K562 (cell line): Measurements from ENCODE around the gene INVS. TPM values are rescaled to one million over a fixed set of nuclear protein-coding genes. Genes with fewer than 3 reads are reported as not detected.

ENCODE experiments used
- ATAC-seq: fragments of 200-7000 bp; cut with Tn5 transposase; 3 replicates; pipeline ENCODE4 v1.9.1; 2020; ENCODE audit warnings: moderate library complexity
- BruUV-seq: library from RNA; stranded (reverse); fragments of 400-500 nt; replicated peaks from 2 replicates; lab custom pipeline; 2021; lab: Mats Ljungman, UMichigan
- CTCF ChIA-PET: fragments of 300-600 bp; formaldehyde crosslinking; extraction: SDS; loops from one replicate; lab custom pipeline; 2021; ENCODE audit warnings: low intra/inter-chr PET ratio; lab: Yijun Ruan, JAX
- POLR2A ChIA-PET: fragments of 300-600, 350-650 bp; sonication (Branson Sonifier 250); formaldehyde crosslinking; extraction: SDS; loops from one replicate; lab custom pipeline; 2021; ENCODE audit warnings: antibody characterized with exemption, inconsistent platforms; lab: Yijun Ruan, JAX
- DNase-seq, 4 experiments: peaks; one replicate each; pipeline versions ENCODE4 v3.0.0 to v3.0.0-alpha.2; 2011 to 2018; ENCODE audit warnings: low spot score in 3 of 4, mixed read lengths in 3 of 4; ENCODE audit errors: extremely low read depth in 1 of 4
- FAIRE-seq: peaks from 2 replicates; lab custom pipeline; 2011; peaks lifted over from hg19 to GRCh38; lab: Jason Lieb, UNC
- H2AFZ ChIP-seq: 2 replicates; pipeline ENCODE4 v1.6.0; 2011; ENCODE audit warnings: low read depth, low read length, control low read depth, inconsistent platforms
- H3K27ac ChIP-seq: fragments of 200-600 bp; 3 replicates; pipeline ENCODE4 v1.8.0; 2011; ENCODE audit warnings: low read depth, mild to moderate bottlenecking, control low read depth, inconsistent platforms, low read length, moderate library complexity, mixed read lengths; ENCODE audit errors: extremely low read depth
- H3K27me3 ChIP-seq, 2 experiments: fragments of 300-600 bp in 1 of 2; 2 replicates in 1 of 2; 3 replicates in 1 of 2; pipeline versions ENCODE4 v1.6.0 to v1.8.0; 2011; ENCODE audit warnings: inconsistent platforms in 2 of 2, low read length in 2 of 2, mild to moderate bottlenecking in 1 of 2, mixed read lengths in 1 of 2, moderate library complexity in 1 of 2; ENCODE audit not compliant: control insufficient read depth in 2 of 2, insufficient read depth in 2 of 2
- H3K36me3 ChIP-seq: fragments of 300-600 bp; 3 replicates; pipeline ENCODE4 v1.8.0; 2011; ENCODE audit warnings: mild to moderate bottlenecking, low read length, inconsistent platforms; ENCODE audit not compliant: control insufficient read depth, insufficient read depth
- H3K4me1 ChIP-seq, 2 experiments: fragments of 200-600 bp in 1 of 2; replicated peaks in 1 of 2; 2 replicates in 1 of 2; 3 replicates in 1 of 2; pipeline versions ENCODE4 v1.5.1 to v1.8.0; 2011; ENCODE audit warnings: inconsistent platforms in 2 of 2, low read length in 2 of 2, mild to moderate bottlenecking in 1 of 2, mixed read lengths in 1 of 2, moderate library complexity in 1 of 2; ENCODE audit not compliant: control insufficient read depth in 2 of 2, insufficient read depth in 2 of 2
- H3K4me2 ChIP-seq: 2 replicates; pipeline ENCODE4 v1.6.1; 2011; ENCODE audit warnings: low read length, control low read depth, inconsistent platforms, mixed read lengths; ENCODE audit not compliant: insufficient read depth
- H3K4me3 ChIP-seq: fragments of 200-600 bp; sonication (generic), shearing (Covaris generic); 2 replicates; pipeline ENCODE4 v1.5.1; 2016; ENCODE audit warnings: control low read depth, inconsistent platforms
- H3K79me2 ChIP-seq: fragments of 200-600 bp; 3 replicates; pipeline ENCODE4 v1.8.0; 2011; ENCODE audit warnings: low read length, inconsistent platforms; ENCODE audit not compliant: control insufficient read depth, insufficient read depth
- H3K9ac ChIP-seq, 2 experiments: 2 replicates each; pipeline versions ENCODE4 v1.6.0 to v1.6.1; 2011; ENCODE audit warnings: low read depth in 2 of 2, low read length in 2 of 2, control low read depth in 1 of 2, inconsistent platforms in 1 of 2, mild to moderate bottlenecking in 1 of 2, mixed read lengths in 1 of 2; ENCODE audit not compliant: insufficient read depth in 1 of 2
- H3K9me1 ChIP-seq: one replicate; pipeline ENCODE4 v1.6.0; 2011; ENCODE audit warnings: inconsistent platforms, mild to moderate bottlenecking, low read length, moderate library complexity; ENCODE audit not compliant: control insufficient read depth, insufficient read depth
- H3K9me3 ChIP-seq: replicated peaks from 2 replicates; pipeline ENCODE4 v1.5.1; 2011; ENCODE audit warnings: low read depth, low read length, inconsistent platforms; ENCODE audit not compliant: control insufficient read depth, insufficient read depth
- H4K20me1 ChIP-seq: replicated peaks from 2 replicates; pipeline ENCODE4 v1.6.1; 2011; ENCODE audit warnings: low read length, inconsistent platforms, mixed read lengths; ENCODE audit not compliant: control insufficient read depth, insufficient read depth
- MEF2D ChIP-seq: conservative IDR thresholded peaks from 2 replicates; pipeline ENCODE4 v1.6.1; 2016; ENCODE audit warnings: low read depth, missing genetic modification characterization, missing compliant biosample characterization
- NFYB ChIP-seq: IDR thresholded peaks from 2 replicates; pipeline ENCODE4 v1.6.1; 2011; ENCODE audit warnings: mild to moderate bottlenecking, moderate library complexity; ENCODE audit not compliant: insufficient read length; ENCODE audit errors: extremely low read depth
- PRPF4 ChIP-seq: fragments of 200-400 bp; formaldehyde crosslinking; IDR thresholded peaks from one replicate; pipeline ENCODE4 v1.6.1; 2017; ENCODE audit warnings: low read length, low read depth, mild to moderate bottlenecking; ENCODE audit not compliant: insufficient read depth, poor library complexity, severe bottlenecking
- SRSF7 ChIP-seq: fragments of 200-400 bp; formaldehyde crosslinking; optimal IDR thresholded peaks from 2 replicates; pipeline ENCODE3; 2017; ENCODE audit warnings: mild to moderate bottlenecking, low read depth, low read length
- TFAM ChIP-seq: fragments of 250-450 bp; sonication (Bioruptor Pico); conservative IDR thresholded peaks from 2 replicates; pipeline ENCODE4 v1.5.0; 2021; ENCODE audit warnings: mild to moderate bottlenecking, moderate library complexity
- WGBS: fragments of 100-300 bp; shearing (Covaris generic); methylation state at CpG from one replicate; pipeline ENCODE4 v1.1.6; 2016; ENCODE audit warnings: low coverage, mixed read lengths; ENCODE audit not compliant: insufficient coverage; ENCODE audit errors: missing lambda C conversion rate; 5-methylcytosine and 5-hydroxymethylcytosine counted together
- in situ Hi-C: fragments of 300-500 bp; cut with MboI; formaldehyde crosslinking; loops from 4 replicates; pipeline ENCODE4 v1.15.0; 2018; ENCODE audit warnings: inconsistent platforms, mixed read lengths
- intact Hi-C: fragments of 100-400 bp; cut with micrococcal nuclease; formaldehyde crosslinking; loops from 2 replicates; pipeline ENCODE4 v1.14.2; 2022
- polyA plus RNA-seq, 8 experiments: library from polyadenylated mRNA; depleted of rRNA in 4 of 8; stranded (reverse) in 5 of 8; unstranded in 3 of 8; fragments of >200 nt; fragmentation: Nextera tagmentation in 2 of 8; fragmentation: Illumina TruSeq in 1 of 8; extraction: Ambion mirVana in 2 of 8; extraction: Trizol in 1 of 8; gene quantifications; 2 replicates each; pipeline versions ENCODE4 v1.2.1 to v1.2.3, GENCODE V29; 2011 to 2014; ENCODE audit warnings: inconsistent platforms in 1 of 8, missing spikeins in 1 of 8
- total RNA-seq, 7 experiments: library from RNA; depleted of rRNA in 6 of 7; stranded (reverse); fragments of >200 nt in 6 of 7; fragmentation: Illumina TruSeq in 2 of 7; extraction: Trizol in 2 of 7; gene quantifications; 2 replicates each; pipeline versions ENCODE4 v1.2.1 to v1.2.3, GENCODE V29; 2011 to 2021; ENCODE audit warnings: low replicate concordance in 1 of 7
- TF ChIP-seq, protein P1 (sequence below): fragments of 450-650 bp; IDR thresholded peaks from 2 replicates; pipeline ENCODE4 v1.6.1; 2016; ENCODE audit warnings: borderline replicate concordance

The INVS gene
- total and polyA plus RNA-seq, 9 of the 15 experiments (the other 6 are each of a cell fraction or from before 2014, with no cell fraction given) = 0.77 to 18.5 (median 10.0) TPM

DNA sequence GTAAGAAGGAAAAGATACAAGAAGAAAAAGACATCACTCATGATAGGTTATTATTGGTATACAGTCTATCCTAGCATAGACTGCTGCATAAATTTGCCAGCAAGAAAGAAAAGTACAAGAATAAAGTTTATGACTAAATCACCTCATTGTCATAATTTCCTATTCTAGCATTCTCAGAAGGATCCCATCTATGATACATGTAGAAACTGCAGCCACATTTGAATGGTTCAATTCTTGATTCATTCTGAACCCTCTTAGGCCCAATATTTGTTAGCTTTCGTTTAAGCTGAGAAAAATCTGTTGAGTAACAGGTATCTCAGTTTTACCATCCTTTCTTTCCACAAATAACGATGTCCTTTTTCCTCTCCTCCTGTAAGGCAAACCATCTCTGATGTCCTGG, 21.2 kb downstream of the INVS start:
- 69% methylated on average over 2 of the region's 2 CpGs for WGBS
- Histone ChIP-seq H3K27me3 (no peaks in the 10 kb centered on the region), H3K4me2 (no peak overlapping the region), H3K9me3 (no peaks in the 10 kb centered on the region), H2AFZ (no peak overlapping the region), H3K36me3 (no peaks in the 10 kb centered on the region), H3K27ac (no peak overlapping the region), H3K9ac (no peak overlapping the region), H3K4me3 (no peak overlapping the region), H3K9me1 (no peaks in the 10 kb centered on the region), H4K20me1 (no peaks in the 10 kb centered on the region), H3K4me1 (no peaks in the 10 kb centered on the region; a peak in 1 of 5 replicates), H3K79me2 (peaks cover 5% of the 10 kb centered on the region; the same call in 2 of the 3 replicates)
- BruUV-seq = no TSS peak
- intact Hi-C loops (no loop called here), in situ Hi-C loops (loop anchor here (10.0 kb wide), 1 partner anchor 95 kb away; no protein-coding TSS in a partner anchor)
- CTCF ChIA-PET = no interaction called here
- POLR2A ChIA-PET = no interaction called here
- TF ChIP-seq MEF2D (tag) (no peak), NFYB (no peak), TFAM (CRISPR knock-in tag) (no peak), PRPF4 (no peak), SRSF7 (no peak)
- TF ChIP-seq, protein P1, sequence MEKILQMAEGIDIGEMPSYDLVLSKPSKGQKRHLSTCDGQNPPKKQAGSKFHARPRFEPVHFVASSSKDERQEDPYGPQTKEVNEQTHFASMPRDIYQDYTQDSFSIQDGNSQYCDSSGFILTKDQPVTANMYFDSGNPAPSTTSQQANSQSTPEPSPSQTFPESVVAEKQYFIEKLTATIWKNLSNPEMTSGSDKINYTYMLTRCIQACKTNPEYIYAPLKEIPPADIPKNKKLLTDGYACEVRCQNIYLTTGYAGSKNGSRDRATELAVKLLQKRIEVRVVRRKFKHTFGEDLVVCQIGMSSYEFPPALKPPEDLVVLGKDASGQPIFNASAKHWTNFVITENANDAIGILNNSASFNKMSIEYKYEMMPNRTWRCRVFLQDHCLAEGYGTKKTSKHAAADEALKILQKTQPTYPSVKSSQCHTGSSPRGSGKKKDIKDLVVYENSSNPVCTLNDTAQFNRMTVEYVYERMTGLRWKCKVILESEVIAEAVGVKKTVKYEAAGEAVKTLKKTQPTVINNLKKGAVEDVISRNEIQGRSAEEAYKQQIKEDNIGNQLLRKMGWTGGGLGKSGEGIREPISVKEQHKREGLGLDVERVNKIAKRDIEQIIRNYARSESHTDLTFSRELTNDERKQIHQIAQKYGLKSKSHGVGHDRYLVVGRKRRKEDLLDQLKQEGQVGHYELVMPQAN = no peak
- no peak for DNase-seq
- peak; percentile 40 for FAIRE-seq
- no peak for ATAC-seq
